Pons (tissue), 1 donor: ENCODE results near the gene GBF1.

Experiments
- DNase-seq: peaks from one replicate; pipeline ENCODE4 v3.0.0-alpha.2; 2016; ENCODE audit warnings: low spot score

GBF1 gene

DNA sequence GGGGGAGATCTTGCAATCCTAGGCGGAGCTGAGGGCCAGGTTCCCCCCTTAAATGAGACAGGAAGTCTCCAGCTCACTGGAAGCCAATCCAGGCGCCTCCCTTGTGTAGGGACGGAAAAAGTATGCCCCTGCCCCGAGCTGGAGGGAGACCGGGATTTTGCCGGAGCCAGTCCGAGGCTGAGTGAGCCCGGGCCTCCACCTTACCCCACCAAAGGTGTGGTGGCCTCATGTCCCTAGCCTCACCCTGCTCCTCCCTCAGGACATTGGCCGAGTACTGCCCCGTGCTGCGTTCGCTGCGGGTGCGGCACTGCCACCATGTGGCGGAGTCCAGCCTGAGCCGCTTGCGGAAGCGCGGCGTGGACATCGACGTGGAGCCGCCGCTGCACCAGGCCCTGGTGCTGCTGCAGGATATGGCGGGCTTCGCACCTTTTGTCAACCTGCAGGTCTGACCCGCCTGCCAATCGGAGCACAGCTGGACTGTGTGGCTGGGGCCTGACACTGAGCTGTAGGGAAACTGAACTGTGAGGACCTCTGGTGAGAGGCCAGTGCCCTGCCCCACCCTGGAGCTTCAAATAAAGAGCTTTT lies 177.3 kb downstream of the GBF1 start:
- DNase-seq = peak; percentile 61

DNA sequence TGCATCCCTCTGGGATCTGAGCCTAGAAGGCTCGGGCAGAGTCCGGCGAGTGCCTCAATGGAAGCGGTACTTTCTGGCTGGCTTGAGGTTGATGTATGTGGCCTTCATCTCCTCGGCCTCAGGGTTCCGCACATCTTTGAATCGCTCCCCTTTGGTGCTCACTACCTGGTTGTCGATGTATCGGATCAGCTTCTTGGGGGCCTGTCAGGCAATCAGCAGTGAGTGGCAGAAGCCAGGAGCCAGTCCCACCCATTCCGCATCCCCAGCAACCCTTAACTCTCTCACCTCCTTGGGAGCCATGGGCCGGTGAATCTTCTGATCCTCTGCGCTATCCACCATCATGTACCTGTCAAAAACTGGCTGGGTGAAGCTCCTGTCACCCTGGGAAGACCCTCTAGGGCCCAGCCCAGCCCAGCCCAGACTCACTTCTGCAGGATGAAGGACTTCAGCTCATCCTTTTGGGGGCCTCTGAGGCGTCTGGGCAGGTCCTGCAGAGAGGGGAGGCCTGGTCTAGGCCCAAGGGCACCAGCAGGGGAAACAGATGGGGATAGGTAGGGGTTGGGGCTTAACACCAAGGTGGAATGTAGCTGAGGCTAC lies 178.1 kb downstream of the GBF1 start:
- DNase-seq = no peak

DNA sequence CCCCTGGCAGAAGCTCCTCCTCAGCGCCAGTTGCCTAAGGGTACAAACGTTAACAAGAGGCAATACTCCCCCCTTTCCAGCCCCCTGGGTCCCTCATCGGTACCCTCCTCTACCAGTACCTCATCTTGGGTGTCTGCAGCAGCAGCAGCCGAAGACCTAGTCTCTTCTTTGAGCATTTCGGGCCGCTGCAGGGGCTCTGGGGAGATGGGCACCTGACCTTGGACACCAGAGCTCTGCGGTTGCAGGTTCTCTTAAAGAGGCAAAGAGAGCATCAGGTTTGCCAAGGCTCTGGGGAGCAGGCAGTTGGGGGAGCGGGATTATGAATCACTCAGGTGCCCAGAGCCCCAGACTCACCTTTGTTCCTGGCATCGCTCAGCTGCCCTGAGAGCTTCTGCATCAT lies 178.8 kb downstream of the GBF1 start:
- no peak for DNase-seq

DNA sequence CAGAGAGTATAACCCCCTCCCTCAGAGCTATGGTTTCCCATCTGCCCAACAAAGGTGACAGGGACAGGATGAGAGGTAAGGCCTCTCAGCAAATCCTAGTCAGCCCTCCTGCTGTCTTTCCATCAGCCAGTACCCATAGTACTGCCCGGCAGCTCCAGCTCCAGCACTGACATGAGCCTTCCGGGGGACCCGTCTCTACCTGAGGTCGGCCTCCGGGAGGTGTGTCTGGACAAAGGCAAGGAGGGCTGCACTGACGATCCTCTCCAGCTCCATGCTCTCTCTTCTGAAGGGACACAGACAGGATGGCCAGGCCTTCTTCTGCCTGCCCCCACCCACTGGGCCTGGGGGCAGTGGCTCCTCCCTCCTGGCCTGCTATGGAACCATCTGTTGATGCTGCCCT lies 179.6 kb downstream of the GBF1 start:
- DNase-seq = no peak

DNA sequence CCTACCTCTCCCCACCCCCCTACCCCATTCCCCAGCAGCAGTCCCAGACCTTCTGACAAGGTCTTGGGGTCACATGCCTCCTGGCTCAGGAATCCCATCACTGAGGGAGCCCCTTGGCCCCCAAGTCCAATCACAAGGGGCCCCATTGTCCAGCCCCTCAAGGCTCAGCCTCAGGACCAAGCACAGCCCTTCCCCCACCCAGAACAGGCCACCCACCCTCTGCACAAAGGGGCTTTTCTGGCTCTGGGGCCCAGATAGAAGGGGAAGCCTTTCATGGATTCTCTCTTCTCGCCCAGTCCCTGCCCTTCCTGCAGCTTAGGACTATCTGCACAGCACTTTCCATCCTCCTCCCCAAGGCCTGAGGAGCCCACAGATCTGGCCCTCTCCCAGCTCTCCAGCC lies 180.1 kb downstream of the GBF1 start:
- no peak for DNase-seq

DNA sequence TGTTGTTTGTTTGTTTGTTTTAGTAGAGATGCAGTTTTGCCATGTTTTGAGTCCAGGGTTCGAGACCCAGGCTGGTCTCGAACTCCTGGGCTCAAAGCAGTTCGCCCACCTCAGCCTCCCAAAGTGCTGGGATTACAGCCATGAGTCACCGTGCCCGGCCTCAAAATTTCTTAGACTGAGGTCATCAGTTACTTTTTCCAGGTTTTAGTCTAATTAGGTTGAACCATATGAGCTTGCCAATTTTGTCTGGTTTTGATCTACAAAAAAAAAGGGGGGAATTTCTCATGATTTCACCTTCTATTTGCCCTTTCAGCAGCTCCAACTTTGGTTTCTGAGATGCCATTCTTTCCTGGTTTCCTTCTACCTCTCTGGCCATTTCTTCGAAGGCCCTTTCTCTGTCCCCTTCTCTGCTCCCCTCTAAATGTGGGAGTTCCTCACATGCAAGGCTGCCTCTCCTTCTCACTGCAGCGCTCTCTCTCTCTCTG lies 181.5 kb downstream of the GBF1 start:
- DNase-seq = no peak

DNA sequence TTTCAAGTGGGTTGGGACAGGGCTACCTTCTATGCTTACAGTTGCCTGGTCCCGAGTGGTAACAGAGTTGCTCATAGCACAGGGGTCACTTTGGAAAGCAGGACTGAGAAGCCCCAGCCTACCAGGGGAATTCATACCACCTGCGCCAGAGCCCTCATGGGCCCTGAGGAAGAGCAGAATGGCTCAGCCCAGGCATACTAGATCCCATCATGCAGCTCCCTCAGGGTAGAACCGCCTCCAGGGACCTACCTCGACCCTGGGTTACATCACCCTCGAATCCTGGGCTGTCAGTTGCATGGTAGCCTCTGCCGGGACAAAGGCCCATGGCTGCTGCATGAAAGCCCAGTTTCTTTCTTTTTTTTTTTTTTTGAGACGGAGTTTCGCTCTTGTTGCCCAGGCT lies 184.1 kb downstream of the GBF1 start:
- DNase-seq = no peak

DNA sequence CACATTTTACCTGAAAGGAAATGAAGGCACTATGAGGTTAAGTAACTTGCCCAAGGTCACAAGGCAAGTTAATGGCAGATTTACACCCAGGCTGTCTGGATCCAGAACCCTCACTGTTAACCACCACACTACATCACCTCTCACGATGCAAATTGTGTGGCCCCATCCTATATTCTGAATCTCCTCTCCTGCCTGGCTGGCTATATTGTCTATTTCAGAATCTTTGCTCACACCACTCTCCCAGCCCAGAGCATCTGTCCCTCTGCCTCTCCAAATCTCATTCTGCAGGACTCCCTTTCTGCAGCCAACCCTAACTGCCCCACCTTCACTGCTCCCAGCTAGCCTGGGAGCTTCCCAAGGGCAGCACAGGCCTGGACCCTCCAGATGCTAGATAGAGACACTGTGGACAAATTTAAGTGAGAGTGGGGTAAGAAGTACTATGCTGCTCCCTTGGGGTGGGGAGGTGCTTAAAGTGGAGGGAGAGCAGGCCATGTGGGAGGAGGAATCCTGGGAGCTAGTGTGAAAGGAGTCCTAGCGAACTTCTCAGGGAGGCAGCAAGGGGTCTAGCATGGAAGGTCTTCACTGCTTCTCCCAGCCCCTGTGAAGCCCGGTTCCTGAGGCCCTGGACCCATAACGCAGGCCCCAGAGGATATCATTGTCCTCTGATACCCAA lies 186.3 kb downstream of the GBF1 start:
- DNase-seq = no peak
